ENCODE data around the gene VWA8.

DNA sequence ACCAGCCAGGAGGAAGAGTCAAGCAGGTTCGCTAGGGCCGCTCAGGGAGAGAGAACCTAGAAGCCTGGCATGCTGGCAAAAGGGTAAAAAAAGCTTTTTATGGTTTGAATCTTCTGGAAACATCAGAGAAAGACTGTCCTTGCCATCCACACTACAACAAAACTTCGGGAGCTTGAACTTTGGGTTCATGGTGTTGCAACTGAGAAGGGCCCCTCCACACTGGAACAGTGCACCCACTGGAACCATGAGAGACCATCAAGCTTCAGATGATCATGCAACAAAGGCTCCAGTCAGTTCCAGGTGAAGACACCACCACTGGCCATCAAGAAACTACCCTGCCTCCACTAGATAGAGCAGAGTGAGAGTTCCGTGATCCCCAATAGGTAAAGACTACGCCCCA lies 333.5 kb downstream of the VWA8 start:
- TF ChIP-seq ZNF140 (tag by site-specific recombination; IDR thresholded peaks at IDR 0.05) = no peak
- TF ChIP-seq, protein P1, sequence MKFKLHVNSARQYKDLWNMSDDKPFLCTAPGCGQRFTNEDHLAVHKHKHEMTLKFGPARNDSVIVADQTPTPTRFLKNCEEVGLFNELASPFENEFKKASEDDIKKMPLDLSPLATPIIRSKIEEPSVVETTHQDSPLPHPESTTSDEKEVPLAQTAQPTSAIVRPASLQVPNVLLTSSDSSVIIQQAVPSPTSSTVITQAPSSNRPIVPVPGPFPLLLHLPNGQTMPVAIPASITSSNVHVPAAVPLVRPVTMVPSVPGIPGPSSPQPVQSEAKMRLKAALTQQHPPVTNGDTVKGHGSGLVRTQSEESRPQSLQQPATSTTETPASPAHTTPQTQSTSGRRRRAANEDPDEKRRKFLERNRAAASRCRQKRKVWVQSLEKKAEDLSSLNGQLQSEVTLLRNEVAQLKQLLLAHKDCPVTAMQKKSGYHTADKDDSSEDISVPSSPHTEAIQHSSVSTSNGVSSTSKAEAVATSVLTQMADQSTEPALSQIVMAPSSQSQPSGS (tag by site-specific recombination; IDR thresholded peaks at IDR 0.05; ENCODE audit: low read depth) = no peak
- TF ChIP-seq ZNF473 (tag by site-specific recombination; IDR thresholded peaks at IDR 0.05) = no peak
- TF ChIP-seq ZNF629 (tag by site-specific recombination; IDR thresholded peaks at IDR 0.05) = no peak
- no peak for TF ChIP-seq ZFP69B (tag by site-specific recombination; IDR thresholded peaks at IDR 0.05)
- TF ChIP-seq, protein P2, sequence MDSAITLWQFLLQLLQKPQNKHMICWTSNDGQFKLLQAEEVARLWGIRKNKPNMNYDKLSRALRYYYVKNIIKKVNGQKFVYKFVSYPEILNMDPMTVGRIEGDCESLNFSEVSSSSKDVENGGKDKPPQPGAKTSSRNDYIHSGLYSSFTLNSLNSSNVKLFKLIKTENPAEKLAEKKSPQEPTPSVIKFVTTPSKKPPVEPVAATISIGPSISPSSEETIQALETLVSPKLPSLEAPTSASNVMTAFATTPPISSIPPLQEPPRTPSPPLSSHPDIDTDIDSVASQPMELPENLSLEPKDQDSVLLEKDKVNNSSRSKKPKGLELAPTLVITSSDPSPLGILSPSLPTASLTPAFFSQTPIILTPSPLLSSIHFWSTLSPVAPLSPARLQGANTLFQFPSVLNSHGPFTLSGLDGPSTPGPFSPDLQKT (IDR thresholded peaks at IDR 0.05; ENCODE audit: borderline replicate concordance, low read depth, low read length) = no peak
- no peak for TF ChIP-seq ZNF610 (tag by site-specific recombination; IDR thresholded peaks at IDR 0.05; ENCODE audit: borderline replicate concordance)
